SK-N-SH (cell line): Measurements from ENCODE around the gene RPE65. TPM values are rescaled to one million over a fixed set of nuclear protein-coding genes. Genes with fewer than 3 reads are reported as not detected.

Experiments
- CTCF ChIA-PET: fragments of 300-600, 350-600 bp; formaldehyde crosslinking; extraction: SDS; loops from one replicate; lab custom pipeline; 2021; lab: Yijun Ruan, JAX
- POLR2A ChIA-PET: fragments of 350-600 bp; sonication (Branson Sonifier 250); formaldehyde crosslinking; extraction: SDS; loops from one replicate; lab custom pipeline; 2020; ENCODE audit warnings: antibody characterized with exemption, inconsistent platforms; lab: Yijun Ruan, JAX
- DNase-seq: peaks from one replicate; pipeline ENCODE4 v3.0.0; 2012
- H2AFZ ChIP-seq: fragments of 200-600 bp; sonication (generic); 2 replicates; pipeline ENCODE4 v1.8.1; 2016; ENCODE audit warnings: antibody characterized with exemption, mild to moderate bottlenecking, low read depth
- H3F3A ChIP-seq: fragments of 200-600 bp; sonication (generic); replicated peaks from 2 replicates; pipeline ENCODE3; 2016; ENCODE audit warnings: antibody characterized with exemption, mild to moderate bottlenecking; ENCODE audit not compliant: insufficient read depth
- H3K27ac ChIP-seq, 2 experiments: fragments of 200-500 bp in 1 of 2; fragments of 200-600 bp in 1 of 2; sonication (Bioruptor generic) in 1 of 2; sonication (generic), shearing (Covaris generic) in 1 of 2; 2 replicates each; pipeline versions ENCODE4 v1.5.1 to v1.6.1; 2014 to 2016; ENCODE audit warnings: low read depth in 2 of 2, inconsistent platforms in 1 of 2, low read length in 1 of 2, mild to moderate bottlenecking in 1 of 2, mixed read lengths in 1 of 2
- H3K27me3 ChIP-seq: fragments of 200-600 bp; sonication (generic), shearing (Covaris generic); 2 replicates; pipeline ENCODE4 v1.6.1; 2016; ENCODE audit warnings: mixed run types; ENCODE audit not compliant: insufficient read depth
- H3K36me3 ChIP-seq, 2 experiments: fragments of 200-500 bp in 1 of 2; fragments of 200-600 bp in 1 of 2; sonication (Bioruptor generic) in 1 of 2; sonication (generic) in 1 of 2; replicated peaks in 1 of 2; 2 replicates each; pipeline versions ENCODE3 to v1.5.1; 2014 to 2016; ENCODE audit warnings: low read length in 1 of 2, mild to moderate bottlenecking in 1 of 2; ENCODE audit not compliant: insufficient read depth in 2 of 2, control insufficient read depth in 1 of 2
- H3K4me1 ChIP-seq, 2 experiments: fragments of 200-500 bp in 1 of 2; fragments of 200-600 bp in 1 of 2; sonication (Bioruptor generic) in 1 of 2; sonication (generic), shearing (Covaris generic) in 1 of 2; 2 replicates each; pipeline versions ENCODE4 v1.5.1 to v1.6.1; 2014 to 2016; ENCODE audit warnings: low read depth in 1 of 2, low read length in 1 of 2, mixed run types in 1 of 2; ENCODE audit not compliant: insufficient read depth in 2 of 2, control insufficient read depth in 1 of 2
- H3K4me2 ChIP-seq: fragments of 200-600 bp; sonication (generic), shearing (Covaris generic); 2 replicates; pipeline ENCODE4 v1.6.1; 2017; ENCODE audit warnings: mixed run types
- H3K4me3 ChIP-seq, 2 experiments: fragments of 200-500 bp in 1 of 2; fragments of 200-600 bp in 1 of 2; sonication (Bioruptor generic) in 1 of 2; sonication (generic), shearing (Covaris generic) in 1 of 2; 2 replicates each; pipeline versions ENCODE4 v1.5.1 to v1.8.1; 2014 to 2016; ENCODE audit warnings: low read depth in 2 of 2, inconsistent platforms in 1 of 2, low read length in 1 of 2, mild to moderate bottlenecking in 1 of 2, mixed read lengths in 1 of 2, moderate library complexity in 1 of 2
- H3K79me2 ChIP-seq: fragments of 200-600 bp; sonication (generic); 2 replicates; pipeline ENCODE4 v1.8.1; 2017; ENCODE audit warnings: mild to moderate bottlenecking; ENCODE audit not compliant: insufficient read depth
- H3K9ac ChIP-seq: fragments of 200-600 bp; sonication (generic); 2 replicates; pipeline ENCODE4 v1.6.1; 2017; ENCODE audit warnings: mixed run types
- H3K9me2 ChIP-seq: fragments of 200-600 bp; sonication (generic); 2 replicates; pipeline ENCODE4 v1.6.1; 2017; ENCODE audit warnings: mixed run types
- H3K9me3 ChIP-seq: fragments of 200-600 bp; sonication (generic); 2 replicates; pipeline ENCODE4 v1.6.1; 2017; ENCODE audit warnings: mixed run types, mild to moderate bottlenecking, moderate library complexity
- H4K20me1 ChIP-seq: fragments of 200-600 bp; sonication (generic); 2 replicates; pipeline ENCODE4 v1.6.1; 2017; ENCODE audit warnings: mild to moderate bottlenecking, mixed run types; ENCODE audit not compliant: insufficient read depth
- CHD2 ChIP-seq: fragments of 150-350 bp; IDR thresholded peaks from 2 replicates; pipeline ENCODE4 v1.6.1; 2018; ENCODE audit warnings: low read length; ENCODE audit not compliant: partially characterized antibody
- ELF1 ChIP-seq: IDR thresholded peaks from 2 replicates; pipeline ENCODE4 v1.4.0; 2012
- EP300 ChIP-seq, 2 experiments: IDR thresholded peaks; 2 replicates each; pipeline versions ENCODE4 v1.4.0 to v1.6.1; 2012; ENCODE audit warnings: borderline replicate concordance in 1 of 2, low read depth in 1 of 2, low read length in 1 of 2
- FOSL2 ChIP-seq: IDR thresholded peaks from 2 replicates; pipeline ENCODE4 v1.4.0; 2012; ENCODE audit warnings: low read depth, mild to moderate bottlenecking, moderate library complexity, borderline replicate concordance
- JUND ChIP-seq: IDR thresholded peaks from 2 replicates; pipeline ENCODE4 v1.4.0; 2012
- MEF2A ChIP-seq: IDR thresholded peaks from 2 replicates; pipeline ENCODE4 v1.4.0; 2012; ENCODE audit warnings: low read depth, borderline replicate concordance
- MXI1 ChIP-seq: IDR thresholded peaks from 2 replicates; pipeline ENCODE4 v1.6.1; 2012; ENCODE audit warnings: mild to moderate bottlenecking, low read depth, low read length, improper control_type of control experiment
- NFIC ChIP-seq: IDR thresholded peaks from 2 replicates; pipeline ENCODE4 v1.4.0; 2012; ENCODE audit warnings: borderline replicate concordance
- POLR2AphosphoS5 ChIP-seq: IDR thresholded peaks from 2 replicates; pipeline ENCODE4 v1.6.1; 2012; ENCODE audit warnings: low read depth, low read length
- RXRA ChIP-seq: IDR thresholded peaks from 2 replicates; pipeline ENCODE4 v1.4.0; 2012; ENCODE audit warnings: low read depth, mild to moderate bottlenecking, borderline replicate concordance
- TCF12 ChIP-seq: IDR thresholded peaks from 2 replicates; pipeline ENCODE4 v1.4.0; 2012
- TEAD4 ChIP-seq: IDR thresholded peaks from 2 replicates; pipeline ENCODE4 v1.4.0; 2012; ENCODE audit warnings: mild to moderate bottlenecking, borderline replicate concordance; ENCODE audit not compliant: insufficient read depth
- YY1 ChIP-seq: IDR thresholded peaks from 2 replicates; pipeline ENCODE4 v1.4.0; 2012; ENCODE audit warnings: low read depth, mild to moderate bottlenecking
- WGBS: methylation state at CpG from one replicate; pipeline ENCODE4 v1.1.6; 2017; ENCODE audit warnings: low lambda C conversion rate; 5-methylcytosine and 5-hydroxymethylcytosine counted together
- polyA plus RNA-seq, 3 experiments: library from polyadenylated mRNA; depleted of rRNA; stranded (reverse); fragments of >200 nt; gene quantifications; 2 replicates each; pipeline ENCODE4 v1.2.3, GENCODE V29; 2012
- TF ChIP-seq, protein P1 (sequence below): IDR thresholded peaks from 2 replicates; pipeline ENCODE4 v1.4.0; 2012; ENCODE audit warnings: low read depth, borderline replicate concordance
- TF ChIP-seq, protein P2 (sequence below): IDR thresholded peaks from 2 replicates; pipeline ENCODE4 v1.4.0; 2012; ENCODE audit warnings: low read depth, borderline replicate concordance
- TF ChIP-seq, protein P3 (sequence below): fragments of 200-600 bp; sonication (generic); IDR thresholded peaks from 2 replicates; pipeline ENCODE4 v1.6.1; 2017; ENCODE audit warnings: antibody characterized with exemption, mild to moderate bottlenecking, moderate library complexity

RPE65 gene
- polyA plus RNA-seq (2012; rRNA removed), result 0.02 and 0.03 TPM in 2 replicates
- 0.04 and 0.08 TPM in 2 replicates for polyA plus RNA-seq (2012; cell fraction: cytosol; rRNA removed)
- polyA plus RNA-seq (2012; cell fraction: nucleus; rRNA removed), result 0.02 and 0.05 TPM in 2 replicates

DNA sequence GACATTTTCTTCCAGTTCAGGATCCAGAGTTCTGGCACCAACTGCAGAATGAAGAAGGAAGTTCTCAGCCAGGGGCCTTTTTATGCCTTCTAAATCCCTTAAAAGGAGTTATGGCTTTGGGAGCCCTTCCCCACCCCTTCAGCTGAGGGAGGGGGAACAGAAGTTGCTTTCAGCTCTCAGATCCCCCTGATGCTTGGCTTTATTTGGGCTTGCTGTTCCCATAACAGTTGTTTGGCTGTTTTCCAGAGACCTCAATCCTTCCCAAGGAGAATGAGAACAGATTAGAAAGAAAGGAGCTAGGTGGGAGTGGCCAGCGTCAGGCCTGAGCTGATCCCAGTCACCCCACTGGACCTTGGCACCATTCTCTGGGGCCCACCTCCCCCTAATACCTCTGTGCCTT is at the start of gene RPE65:
RPE65 (minus strand) TSS at position 54 of the 400 bp plus-strand sequence; CDS start at position 5, 49 bp downstream.
- Histone ChIP-seq H3K27ac (no peak within 1 kb of the TSS), H3K27me3 (no peaks in the 10 kb centered on the region), H3K4me2 (no peak within 1 kb of the TSS), H3K4me1 (peaks cover 0 to 9% of the 10 kb centered on the region in 2 experiments; a peak in 2 of 4 replicates), H3K79me2 (no peaks in the 10 kb centered on the region), H3K9ac (no peak within 1 kb of the TSS), H2AFZ (no peak within 1 kb of the TSS), H3F3A (no peaks in the 10 kb centered on the region), H4K20me1 (no peaks in the 10 kb centered on the region), H3K9me3 (no peaks in the 10 kb centered on the region), H3K4me3 (no peak within 1 kb of the TSS), H3K9me2 (no peaks in the 10 kb centered on the region), H3K36me3 (no peaks in the 10 kb centered on the region)
- DNase-seq, result no peak
- ChIA-PET CTCF (no interaction called here), POLR2A (no interaction called here)
- 65% methylated on average over 1 of the region's 1 CpG for WGBS
- no peak for TF ChIP-seq CHD2
- no peak for TF ChIP-seq POLR2AphosphoS5
- TF ChIP-seq ELF1, result no peak
- TF ChIP-seq, protein P1, sequence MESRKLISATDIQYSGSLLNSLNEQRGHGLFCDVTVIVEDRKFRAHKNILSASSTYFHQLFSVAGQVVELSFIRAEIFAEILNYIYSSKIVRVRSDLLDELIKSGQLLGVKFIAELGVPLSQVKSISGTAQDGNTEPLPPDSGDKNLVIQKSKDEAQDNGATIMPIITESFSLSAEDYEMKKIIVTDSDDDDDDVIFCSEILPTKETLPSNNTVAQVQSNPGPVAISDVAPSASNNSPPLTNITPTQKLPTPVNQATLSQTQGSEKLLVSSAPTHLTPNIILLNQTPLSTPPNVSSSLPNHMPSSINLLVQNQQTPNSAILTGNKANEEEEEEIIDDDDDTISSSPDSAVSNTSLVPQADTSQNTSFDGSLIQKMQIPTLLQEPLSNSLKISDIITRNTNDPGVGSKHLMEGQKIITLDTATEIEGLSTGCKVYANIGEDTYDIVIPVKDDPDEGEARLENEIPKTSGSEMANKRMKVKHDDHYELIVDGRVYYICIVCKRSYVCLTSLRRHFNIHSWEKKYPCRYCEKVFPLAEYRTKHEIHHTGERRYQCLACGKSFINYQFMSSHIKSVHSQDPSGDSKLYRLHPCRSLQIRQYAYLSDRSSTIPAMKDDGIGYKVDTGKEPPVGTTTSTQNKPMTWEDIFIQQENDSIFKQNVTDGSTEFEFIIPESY, result no peak
- TF ChIP-seq EP300 (IDR thresholded peaks at IDR 0.05; ENCODE audit: borderline replicate concordance in 1 of 2, low read depth in 1 of 2, low read length in 1 of 2), result no peak
- no peak for TF ChIP-seq MEF2A
- no peak for TF ChIP-seq FOSL2
- no peak for TF ChIP-seq TCF12
- no peak for TF ChIP-seq YY1
- no peak for TF ChIP-seq RXRA
- TF ChIP-seq JUND, result no peak
- no peak for TF ChIP-seq NFIC
- no peak for TF ChIP-seq TEAD4
- TF ChIP-seq, protein P2, sequence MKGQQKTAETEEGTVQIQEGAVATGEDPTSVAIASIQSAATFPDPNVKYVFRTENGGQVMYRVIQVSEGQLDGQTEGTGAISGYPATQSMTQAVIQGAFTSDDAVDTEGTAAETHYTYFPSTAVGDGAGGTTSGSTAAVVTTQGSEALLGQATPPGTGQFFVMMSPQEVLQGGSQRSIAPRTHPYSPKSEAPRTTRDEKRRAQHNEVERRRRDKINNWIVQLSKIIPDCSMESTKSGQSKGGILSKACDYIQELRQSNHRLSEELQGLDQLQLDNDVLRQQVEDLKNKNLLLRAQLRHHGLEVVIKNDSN, result no peak
- TF ChIP-seq, protein P3, sequence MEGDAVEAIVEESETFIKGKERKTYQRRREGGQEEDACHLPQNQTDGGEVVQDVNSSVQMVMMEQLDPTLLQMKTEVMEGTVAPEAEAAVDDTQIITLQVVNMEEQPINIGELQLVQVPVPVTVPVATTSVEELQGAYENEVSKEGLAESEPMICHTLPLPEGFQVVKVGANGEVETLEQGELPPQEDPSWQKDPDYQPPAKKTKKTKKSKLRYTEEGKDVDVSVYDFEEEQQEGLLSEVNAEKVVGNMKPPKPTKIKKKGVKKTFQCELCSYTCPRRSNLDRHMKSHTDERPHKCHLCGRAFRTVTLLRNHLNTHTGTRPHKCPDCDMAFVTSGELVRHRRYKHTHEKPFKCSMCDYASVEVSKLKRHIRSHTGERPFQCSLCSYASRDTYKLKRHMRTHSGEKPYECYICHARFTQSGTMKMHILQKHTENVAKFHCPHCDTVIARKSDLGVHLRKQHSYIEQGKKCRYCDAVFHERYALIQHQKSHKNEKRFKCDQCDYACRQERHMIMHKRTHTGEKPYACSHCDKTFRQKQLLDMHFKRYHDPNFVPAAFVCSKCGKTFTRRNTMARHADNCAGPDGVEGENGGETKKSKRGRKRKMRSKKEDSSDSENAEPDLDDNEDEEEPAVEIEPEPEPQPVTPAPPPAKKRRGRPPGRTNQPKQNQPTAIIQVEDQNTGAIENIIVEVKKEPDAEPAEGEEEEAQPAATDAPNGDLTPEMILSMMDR, result no peak
- TF ChIP-seq MXI1, result no peak
